GM12872 (cell line): ENCODE results near the gene PTPRT.

Experiments
- CTCF ChIP-seq: IDR thresholded peaks from 3 replicates; pipeline ENCODE4 v1.5.1; 2011; ENCODE audit warnings: low read depth, mild to moderate bottlenecking, low read length, moderate library complexity; ENCODE audit not compliant: insufficient read depth

The PTPRT gene

GRCh38 chr20:42118409-42119125 lies 1071.1 kb downstream of the PTPRT start:
- TF ChIP-seq CTCF, result no peak

GRCh38 chr20:42118001-42118400 lies 1071.7 kb downstream of the PTPRT start:
- no peak for TF ChIP-seq CTCF

- TF ChIP-seq CTCF, result no peak
Observed at GRCh38 chr20:42113236-42113635, 1076.5 kb downstream of the PTPRT start.

DNA sequence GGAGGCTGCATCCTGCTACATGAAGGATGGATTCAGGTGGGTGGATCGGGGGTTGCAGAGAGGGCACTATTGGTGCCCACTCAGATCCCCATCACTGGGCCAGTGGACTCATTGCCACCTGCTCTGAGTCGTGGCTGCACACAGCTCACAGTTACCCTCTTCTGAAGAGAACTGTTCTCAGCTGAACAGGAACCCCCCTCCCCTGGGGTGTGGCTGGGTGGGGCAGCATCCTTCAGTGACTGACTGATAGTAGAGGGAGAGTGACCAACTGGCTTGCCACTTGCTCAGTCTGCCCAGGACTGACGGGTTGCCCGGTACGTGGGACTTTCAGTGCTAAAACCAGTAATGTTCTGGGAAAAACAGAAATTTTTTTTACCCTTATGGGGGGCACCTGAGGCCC lies 1077.5 kb downstream of the PTPRT start:
- TF ChIP-seq CTCF, result no peak

GRCh38 chr20:42111349-42111748 lies 1078.4 kb downstream of the PTPRT start:
- no peak for TF ChIP-seq CTCF

DNA sequence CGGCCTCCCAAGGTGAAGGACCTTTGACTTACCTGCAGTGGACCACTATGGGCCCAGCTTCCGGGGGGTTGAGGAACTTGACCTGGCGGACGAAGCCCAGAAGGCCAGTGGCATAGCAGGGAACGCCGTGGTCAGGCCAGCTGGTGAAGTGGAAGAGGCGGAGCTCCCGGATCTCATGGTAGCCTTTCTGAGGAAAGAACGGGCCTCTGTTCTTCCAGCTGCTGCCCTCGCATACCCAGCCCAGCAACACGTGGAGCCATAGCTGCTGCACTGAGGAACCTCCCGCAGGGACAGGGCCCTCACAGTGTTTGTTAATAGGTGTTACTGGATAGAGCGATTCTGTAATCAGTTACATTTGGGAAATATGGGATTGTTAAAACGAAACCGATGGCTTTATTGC lies 1079.4 kb downstream of the PTPRT start:
- no peak for TF ChIP-seq CTCF

- TF ChIP-seq CTCF, result no peak
Observed at GRCh38 chr20:42102000-42102399, 1087.7 kb downstream of the PTPRT start.
